Measurements from ENCODE around the gene NAT14.

Gene NAT14

GRCh38 chr19:55535173-55535964 lies 50.4 kb downstream of the NAT14 start:
- TF ChIP-seq SUZ12 (IDR thresholded peaks at IDR 0.05) (no peak), FOXM1 (IDR thresholded peaks at IDR 0.05; ENCODE audit: borderline replicate concordance) (no peak)
- no peak for DNase-seq (ENCODE audit: extremely low spot score)
- POLR2A ChIA-PET = interaction anchor here (0.6 kb wide), 1 partner anchor 46 kb away, joined by 3 read pairs; the partner anchor contains the start of gene ZNF579
- CTCF ChIA-PET = no interaction called here

- ChIA-PET CTCF (no interaction called here), POLR2A (interaction anchor here (0.6 kb wide), 1 partner anchor 45 kb away, joined by 3 read pairs; the partner anchor contains the start of gene ZNF579)
- no peak for DNase-seq (ENCODE audit: extremely low spot score)
- TF ChIP-seq FOXA1 (IDR thresholded peaks at IDR 0.05) = no peak
- no peak for TF ChIP-seq FOXK2 (IDR thresholded peaks at IDR 0.05)
- TF ChIP-seq SUZ12 (IDR thresholded peaks at IDR 0.05) = no peak
- no peak for TF ChIP-seq SP1 (IDR thresholded peaks at IDR 0.05)
- TF ChIP-seq LEF1 (IDR thresholded peaks at IDR 0.05; ENCODE audit: borderline replicate concordance) = no peak
- no peak for TF ChIP-seq NFRKB (IDR thresholded peaks at IDR 0.05)
- no peak for TF ChIP-seq FOXM1 (IDR thresholded peaks at IDR 0.05; ENCODE audit: borderline replicate concordance)
- TF ChIP-seq TARDBP (IDR thresholded peaks at IDR 0.05) = no peak
- no peak for TF ChIP-seq CTBP1 (IDR thresholded peaks at IDR 0.05; ENCODE audit: borderline replicate concordance)
- no peak for TF ChIP-seq ZNF384 (IDR thresholded peaks at IDR 0.05)
- TF ChIP-seq HDGF (IDR thresholded peaks at IDR 0.05; ENCODE audit: borderline replicate concordance) = no peak
- TF ChIP-seq, protein P1, sequence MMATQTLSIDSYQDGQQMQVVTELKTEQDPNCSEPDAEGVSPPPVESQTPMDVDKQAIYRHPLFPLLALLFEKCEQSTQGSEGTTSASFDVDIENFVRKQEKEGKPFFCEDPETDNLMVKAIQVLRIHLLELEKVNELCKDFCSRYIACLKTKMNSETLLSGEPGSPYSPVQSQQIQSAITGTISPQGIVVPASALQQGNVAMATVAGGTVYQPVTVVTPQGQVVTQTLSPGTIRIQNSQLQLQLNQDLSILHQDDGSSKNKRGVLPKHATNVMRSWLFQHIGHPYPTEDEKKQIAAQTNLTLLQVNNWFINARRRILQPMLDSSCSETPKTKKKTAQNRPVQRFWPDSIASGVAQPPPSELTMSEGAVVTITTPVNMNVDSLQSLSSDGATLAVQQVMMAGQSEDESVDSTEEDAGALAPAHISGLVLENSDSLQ (IDR thresholded peaks at IDR 0.05) = no peak
- no peak for TF ChIP-seq ARNT (IDR thresholded peaks at IDR 0.05)
Observed at GRCh38 chr19:55535965-55536350, 51.0 kb downstream of the NAT14 start.

- POLR2A ChIA-PET = no interaction called here
- CTCF ChIA-PET = no interaction called here
Observed at GRCh38 chr19:55536366-55536765, 51.4 kb downstream of the NAT14 start.

More at GRCh38 chr19:55536366-55536765, 51.4 kb downstream of the NAT14 start:
- no peak for DNase-seq (ENCODE audit: extremely low spot score)
- no peak for TF ChIP-seq LEF1 (IDR thresholded peaks at IDR 0.05; ENCODE audit: borderline replicate concordance)
- TF ChIP-seq NFRKB (IDR thresholded peaks at IDR 0.05) = no peak
- TF ChIP-seq FOXM1 (IDR thresholded peaks at IDR 0.05; ENCODE audit: borderline replicate concordance) = no peak
- TF ChIP-seq FOXK2 (IDR thresholded peaks at IDR 0.05) = no peak
- TF ChIP-seq BHLHE40 (IDR thresholded peaks at IDR 0.05; ENCODE audit: borderline replicate concordance) = no peak
- TF ChIP-seq TARDBP (IDR thresholded peaks at IDR 0.05) = no peak
- no peak for TF ChIP-seq ARNT (IDR thresholded peaks at IDR 0.05)
- no peak for TF ChIP-seq SP1 (IDR thresholded peaks at IDR 0.05)
- TF ChIP-seq FOXA1 (IDR thresholded peaks at IDR 0.05) = no peak
- no peak for TF ChIP-seq HDGF (IDR thresholded peaks at IDR 0.05; ENCODE audit: borderline replicate concordance)
- no peak for TF ChIP-seq L3MBTL2 (conservative IDR thresholded peaks at IDR 0.05)
- no peak for TF ChIP-seq ELF4 (IDR thresholded peaks at IDR 0.05)
- no peak for TF ChIP-seq CTBP1 (IDR thresholded peaks at IDR 0.05; ENCODE audit: borderline replicate concordance)
- TF ChIP-seq ZNF384 (IDR thresholded peaks at IDR 0.05) = no peak
- no peak for TF ChIP-seq SUZ12 (IDR thresholded peaks at IDR 0.05)
- TF ChIP-seq, protein P1 (IDR thresholded peaks at IDR 0.05) = no peak

Measured in HEK293T (cell line).